DMS53 treated with DMSO at 0.1 percent for 48 hours (cell line): ENCODE measurements around the gene ORM1.

Source experiments
- DNase-seq: peaks from one replicate; lab custom pipeline; 2025; ENCODE audit not compliant: unreplicated experiment; lab: John Stamatoyannopoulos, UW

Gene ORM1

DNA sequence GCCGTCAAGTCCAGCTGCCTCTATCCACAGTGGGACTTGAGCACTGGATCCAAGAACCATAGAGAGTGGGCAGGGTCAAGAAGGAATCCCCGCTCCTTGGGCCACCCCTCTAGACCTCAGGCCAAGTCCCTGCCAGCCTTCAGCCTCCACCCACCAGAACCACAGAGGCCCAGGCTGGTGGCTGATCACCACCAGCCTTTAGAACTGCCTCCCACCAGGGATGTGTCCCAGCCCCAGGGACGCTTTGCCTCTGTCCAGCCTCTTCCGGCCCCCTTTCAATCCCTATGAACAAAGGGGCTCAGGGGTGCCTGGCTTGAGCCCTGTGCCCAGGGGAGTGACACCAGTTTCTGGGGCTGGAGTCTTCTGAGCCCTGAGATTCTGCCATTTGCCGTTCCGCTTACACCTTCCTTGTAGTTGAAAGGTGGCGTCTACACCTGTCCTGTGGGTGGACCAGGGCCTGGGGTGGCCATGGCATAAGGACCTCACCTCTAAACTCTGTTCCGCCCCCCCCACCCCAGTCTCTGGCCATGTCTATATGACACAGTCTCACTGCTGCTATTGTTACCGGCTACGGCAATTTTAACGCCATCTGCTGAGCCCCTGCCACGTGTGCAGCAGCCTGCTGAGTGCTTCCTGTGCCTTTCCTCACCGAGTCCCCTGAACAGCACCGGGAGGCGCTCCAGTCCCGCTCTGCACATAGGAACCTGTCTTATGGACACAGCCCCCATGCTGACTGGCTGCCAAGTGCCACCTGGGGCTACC lies 35.7 kb upstream of the ORM1 start:
- peak; percentile 36 for DNase-seq

DNA sequence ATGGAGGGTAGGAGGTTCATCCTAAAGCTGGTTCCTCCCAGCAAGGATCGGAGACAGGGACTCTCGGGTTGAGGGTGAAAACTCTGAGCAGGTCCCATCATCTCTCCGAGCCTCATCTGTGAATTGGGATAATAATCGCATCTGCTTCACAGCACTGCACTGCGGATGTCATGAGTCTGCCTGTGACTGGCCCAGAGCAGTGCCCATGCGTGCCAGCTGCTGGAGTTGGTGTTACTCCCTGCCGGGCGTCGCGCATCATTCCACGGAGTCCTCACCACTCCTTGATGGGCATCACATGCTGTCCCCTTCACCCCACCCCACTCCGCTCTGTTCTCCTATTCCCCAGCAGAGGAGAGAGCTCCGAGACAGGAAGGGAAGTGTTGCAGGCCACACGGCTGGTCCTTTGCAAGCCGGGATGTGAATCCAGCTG lies 35.1 kb upstream of the ORM1 start:
- DNase-seq: no peak

DNA sequence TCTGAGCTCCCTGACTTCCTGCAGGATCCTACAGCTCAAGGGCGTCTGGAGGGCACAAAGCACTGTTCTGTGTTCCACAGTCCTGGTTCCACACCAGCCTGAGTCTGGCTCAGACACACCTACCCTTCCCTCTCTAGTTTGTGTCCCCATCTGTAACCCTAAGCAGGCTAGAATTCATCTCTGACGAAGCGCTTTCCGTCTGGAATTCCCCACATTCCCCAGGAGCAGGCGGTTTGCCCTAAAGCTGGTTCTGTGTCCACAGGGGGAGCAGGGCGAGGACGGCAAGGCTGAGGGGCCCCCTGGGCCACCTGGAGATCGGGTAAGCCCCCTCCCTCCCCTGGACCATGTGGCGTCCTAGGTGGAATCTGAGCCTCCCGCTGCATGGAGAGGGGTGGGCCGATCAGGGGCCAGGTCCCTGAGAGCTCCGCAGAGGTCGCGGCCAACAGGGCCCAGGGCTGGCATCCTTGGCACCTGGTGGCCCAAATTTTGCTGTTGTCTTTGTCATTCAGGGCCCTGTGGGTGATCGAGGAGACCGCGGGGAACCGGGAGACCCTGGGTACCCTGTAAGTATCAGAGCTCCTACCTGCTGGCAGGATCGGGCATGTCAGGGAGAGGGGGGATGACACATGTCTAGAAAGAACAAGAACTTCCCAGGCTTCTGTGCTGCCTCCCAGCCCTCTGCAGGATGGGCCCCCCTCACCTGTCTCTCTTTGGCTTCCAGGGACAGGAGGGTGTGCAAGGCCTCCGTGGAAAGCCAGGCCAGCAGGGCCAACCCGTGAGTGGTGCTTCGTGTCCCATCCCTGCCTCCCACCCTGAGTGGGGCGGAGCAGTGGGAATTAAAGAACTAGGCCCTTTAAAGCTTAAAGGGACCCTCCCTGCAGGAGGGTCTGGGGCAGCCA lies 34.5 kb upstream of the ORM1 start:
- no peak for DNase-seq

DNA sequence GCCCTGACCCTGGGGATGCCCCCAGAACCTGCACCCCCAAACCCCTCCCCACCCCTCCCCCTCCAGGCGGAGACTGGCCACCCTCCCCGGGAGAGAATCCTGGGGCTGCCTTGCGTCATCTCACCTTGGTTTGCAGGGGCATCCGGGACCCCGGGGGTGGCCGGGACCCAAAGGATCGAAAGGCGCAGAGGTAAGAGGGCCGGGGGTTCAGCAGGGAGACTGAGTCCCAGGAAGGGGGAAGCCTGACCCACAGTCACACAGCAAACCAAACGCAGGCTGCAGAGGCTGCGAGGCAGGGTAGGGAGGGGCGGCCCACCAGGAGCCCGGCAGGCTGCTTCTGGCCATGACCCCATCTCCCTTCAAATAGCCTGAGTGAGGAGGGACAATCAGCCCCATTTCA lies 33.8 kb upstream of the ORM1 start:
- no peak for DNase-seq

DNA sequence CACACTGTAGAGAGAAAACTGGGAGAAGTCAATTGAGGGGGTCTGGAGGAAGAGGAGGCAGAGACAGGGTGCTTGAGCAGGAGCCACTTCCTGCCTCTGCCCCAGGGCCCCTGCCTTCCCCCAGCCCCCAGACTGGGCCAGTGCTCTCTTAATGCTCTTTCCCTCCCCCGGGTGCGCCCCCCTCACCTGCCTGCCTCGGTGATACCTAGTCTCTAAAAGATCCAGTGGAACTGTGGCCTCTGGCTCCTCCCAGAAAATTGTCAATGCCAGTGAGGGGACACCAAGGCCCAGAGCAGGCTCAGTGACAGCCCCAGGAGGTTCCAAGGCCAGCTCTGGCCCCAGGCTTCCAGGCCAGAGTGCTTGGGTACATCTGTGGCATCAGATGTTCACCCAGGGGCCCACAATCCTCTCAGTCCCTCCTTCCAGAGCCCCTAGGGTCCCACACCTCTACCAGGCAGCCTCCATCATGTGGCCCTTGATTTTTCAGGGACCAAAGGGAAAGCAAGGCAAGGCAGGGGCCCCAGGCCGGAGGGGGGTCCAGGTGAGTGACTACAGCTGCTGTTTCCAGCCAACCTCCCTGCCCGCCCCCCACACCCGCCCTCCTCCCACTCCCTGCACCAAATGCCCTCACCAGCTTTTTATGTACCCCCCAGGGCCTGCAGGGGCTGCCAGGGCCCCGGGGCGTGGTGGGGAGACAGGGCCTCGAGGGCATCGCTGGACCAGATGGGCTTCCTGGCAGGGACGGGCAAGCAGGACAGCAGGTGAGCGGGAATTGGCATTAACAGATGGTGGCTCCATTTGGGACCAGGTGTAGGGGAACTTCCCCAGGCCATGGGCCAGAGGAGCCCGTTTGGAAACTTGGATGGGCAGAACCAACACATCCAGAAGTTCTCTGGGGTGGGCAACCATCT lies 33.1 kb upstream of the ORM1 start:
- DNase-seq: no peak

DNA sequence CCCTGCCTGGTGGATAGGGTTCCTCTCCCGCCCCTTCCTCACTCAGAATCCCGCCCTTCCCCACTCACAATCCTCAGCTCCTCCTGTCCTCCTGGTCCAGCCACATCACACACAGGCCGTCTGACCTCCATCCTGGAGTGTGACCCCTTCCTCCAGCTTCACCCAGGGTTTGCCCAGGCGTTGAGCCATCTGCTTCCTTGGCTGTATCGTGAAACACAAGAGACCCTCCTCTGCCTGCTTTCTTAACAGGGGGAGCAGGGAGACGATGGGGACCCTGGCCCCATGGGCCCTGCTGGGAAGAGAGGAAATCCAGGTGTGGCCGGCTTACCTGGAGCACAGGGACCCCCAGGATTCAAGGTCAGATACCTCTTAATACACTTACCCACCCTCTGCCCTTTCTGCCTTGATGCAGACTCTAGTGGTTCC lies 32.3 kb upstream of the ORM1 start:
- no peak for DNase-seq

DNA sequence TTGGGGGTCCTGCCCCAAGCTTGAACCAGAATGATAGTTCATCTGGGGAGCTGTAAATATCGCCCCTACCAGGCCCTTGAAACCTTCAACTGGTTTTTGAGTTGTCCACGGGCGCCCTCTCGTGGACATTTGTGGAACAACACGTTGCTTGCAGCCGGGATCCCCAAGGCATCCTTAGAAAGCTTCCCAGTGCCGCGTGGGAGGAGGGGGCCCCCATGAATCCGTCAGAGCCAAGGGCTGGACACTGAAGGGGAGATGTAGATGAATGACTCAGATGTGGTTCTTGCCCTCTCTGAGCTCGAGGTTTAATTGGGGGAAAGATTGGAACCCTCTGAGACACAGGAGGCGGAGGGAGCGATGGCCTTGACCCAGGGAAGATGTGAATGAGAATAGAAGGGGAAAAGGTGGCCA lies 31.8 kb upstream of the ORM1 start:
- no peak for DNase-seq

DNA sequence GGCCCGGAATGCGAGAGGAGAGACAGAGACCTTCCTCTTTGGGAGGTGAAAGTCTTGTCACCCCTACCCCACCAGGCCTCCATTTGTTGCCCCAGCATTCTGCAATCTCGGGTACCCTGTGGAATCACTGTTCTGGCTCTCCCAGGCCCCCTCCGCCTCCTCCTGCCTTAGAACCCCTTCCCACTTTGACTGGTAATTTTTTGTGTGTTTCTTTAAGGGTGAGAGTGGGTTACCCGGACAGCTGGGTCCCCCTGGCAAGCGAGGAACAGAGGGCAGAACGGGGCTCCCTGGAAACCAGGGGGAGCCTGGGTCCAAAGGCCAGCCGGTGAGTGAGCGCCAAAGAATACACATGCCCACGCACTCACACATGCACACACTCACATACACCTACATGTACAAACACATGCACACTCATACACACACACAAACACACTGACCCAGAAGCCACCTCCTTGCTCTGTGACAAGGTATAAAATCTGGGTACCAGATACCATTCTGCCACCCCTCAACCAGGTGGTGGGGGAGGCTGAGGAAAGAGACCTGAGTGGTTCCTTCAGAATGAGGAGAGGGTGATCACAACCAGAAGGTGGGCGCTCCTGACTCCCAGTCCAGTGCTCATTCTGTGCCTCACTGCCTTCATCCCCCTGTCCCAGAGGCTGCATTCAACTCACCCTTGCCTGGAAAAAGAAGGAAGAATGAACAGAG lies 30.9 kb upstream of the ORM1 start:
- DNase-seq: no peak

DNA sequence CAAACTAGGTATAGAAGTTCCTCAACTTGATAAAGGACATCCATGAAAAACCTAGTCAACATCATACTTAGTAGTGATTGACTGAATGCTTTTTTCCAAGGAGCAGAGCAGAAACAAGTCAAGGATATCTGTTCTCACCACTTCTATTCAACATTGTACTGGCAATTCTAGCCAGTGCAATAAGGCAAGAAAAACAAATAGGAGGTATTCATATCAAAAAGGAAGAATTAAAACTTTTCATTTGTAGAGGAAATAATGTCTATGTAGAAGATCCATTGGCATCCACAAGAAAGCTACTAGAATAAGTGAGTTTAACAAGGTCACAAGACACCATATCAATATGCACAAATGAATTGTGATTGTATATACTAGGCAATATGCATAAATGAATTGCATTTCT lies 28.2 kb upstream of the ORM1 start:
- no peak for DNase-seq

DNA sequence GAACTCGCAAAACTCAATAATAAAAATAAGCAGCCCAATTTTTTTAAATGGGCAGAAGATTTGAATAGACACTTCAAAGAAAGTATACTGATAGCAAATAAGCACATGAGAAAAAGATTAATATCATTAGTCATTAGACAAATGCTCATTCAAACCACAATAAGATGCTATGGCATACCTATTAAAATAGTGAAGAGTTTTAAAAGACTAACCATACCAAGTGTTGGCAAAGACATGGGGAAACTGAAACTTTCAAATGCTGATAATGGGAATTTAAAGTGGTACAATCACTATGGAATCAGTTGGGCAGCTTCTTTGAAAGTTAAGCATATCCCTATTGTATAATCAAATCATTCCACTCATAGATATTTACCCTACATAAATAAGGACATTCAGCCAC lies 26.6 kb upstream of the ORM1 start:
- DNase-seq: no peak

DNA sequence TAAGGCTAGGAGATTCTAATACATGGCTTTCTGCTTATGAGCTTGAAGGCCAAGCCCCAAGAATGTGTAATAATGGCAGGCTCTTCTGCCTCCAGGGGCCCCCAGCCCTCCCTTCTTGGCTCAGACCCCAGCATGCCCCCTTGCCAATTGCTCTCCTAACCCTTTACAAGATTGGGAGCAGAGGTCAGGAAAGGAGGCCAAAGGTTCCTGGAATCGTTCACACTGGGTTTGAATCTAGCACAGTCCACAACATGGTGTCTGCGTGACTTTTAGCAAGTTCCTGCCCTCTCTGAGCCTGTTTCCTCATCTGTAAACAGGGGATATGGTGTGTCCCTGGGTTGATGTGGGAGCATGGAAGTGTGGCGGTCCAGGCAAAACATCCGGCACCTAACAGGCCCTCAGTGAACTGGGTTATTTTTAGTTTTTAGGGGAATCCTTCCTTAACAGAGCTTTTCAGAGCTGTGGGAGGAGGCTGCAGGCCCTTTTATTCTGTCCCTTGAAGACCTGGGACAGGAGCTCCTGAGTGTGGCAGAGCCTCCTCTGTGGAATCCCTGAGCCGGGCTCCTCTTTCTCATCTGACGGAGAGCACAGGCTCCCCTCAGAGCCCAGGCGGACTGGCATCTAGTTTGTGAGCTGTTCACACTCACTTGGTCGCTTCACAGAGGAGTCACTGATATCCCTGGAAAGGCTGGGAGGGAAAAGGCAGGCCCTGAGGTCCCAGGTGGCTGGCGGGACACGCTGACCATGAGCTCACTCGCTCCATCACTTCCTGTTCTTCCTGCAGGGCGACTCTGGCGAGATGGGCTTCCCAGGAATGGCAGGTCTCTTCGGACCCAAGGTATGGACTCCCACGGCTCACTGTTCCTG lies 23.4 kb upstream of the ORM1 start:
- no peak for DNase-seq

DNA sequence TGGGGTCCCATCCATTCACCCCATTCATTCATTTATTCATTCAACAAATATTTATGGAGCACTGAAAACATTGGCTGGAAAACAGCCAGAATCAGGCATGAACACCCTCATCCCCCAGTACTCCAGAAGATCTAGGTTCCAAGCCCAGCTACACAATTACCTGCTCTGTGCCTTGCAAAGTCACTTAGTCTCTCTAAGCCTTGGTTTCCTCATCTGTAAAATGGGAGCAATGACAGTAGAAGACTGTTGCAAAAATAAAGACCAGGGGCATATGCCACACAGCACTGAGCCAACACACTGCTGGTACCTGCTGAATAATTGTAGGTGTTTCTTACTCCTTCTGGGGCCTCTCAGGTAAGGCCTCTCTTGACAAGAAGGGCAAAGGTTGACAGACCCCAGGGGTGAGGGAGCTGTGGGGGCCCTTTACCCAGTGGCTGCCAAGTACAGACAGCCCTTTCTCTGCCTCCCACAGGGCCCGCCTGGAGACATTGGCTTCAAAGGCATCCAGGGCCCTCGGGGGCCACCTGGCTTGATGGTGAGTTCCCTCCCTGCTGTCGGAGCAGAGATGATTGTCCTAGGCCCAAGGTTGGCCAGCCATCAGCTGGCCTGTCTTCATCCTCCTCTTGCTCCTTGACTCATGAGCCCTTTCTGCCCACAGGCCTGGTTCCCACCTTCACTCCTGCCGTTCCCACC lies 22.6 kb upstream of the ORM1 start:
- no peak for DNase-seq

DNA sequence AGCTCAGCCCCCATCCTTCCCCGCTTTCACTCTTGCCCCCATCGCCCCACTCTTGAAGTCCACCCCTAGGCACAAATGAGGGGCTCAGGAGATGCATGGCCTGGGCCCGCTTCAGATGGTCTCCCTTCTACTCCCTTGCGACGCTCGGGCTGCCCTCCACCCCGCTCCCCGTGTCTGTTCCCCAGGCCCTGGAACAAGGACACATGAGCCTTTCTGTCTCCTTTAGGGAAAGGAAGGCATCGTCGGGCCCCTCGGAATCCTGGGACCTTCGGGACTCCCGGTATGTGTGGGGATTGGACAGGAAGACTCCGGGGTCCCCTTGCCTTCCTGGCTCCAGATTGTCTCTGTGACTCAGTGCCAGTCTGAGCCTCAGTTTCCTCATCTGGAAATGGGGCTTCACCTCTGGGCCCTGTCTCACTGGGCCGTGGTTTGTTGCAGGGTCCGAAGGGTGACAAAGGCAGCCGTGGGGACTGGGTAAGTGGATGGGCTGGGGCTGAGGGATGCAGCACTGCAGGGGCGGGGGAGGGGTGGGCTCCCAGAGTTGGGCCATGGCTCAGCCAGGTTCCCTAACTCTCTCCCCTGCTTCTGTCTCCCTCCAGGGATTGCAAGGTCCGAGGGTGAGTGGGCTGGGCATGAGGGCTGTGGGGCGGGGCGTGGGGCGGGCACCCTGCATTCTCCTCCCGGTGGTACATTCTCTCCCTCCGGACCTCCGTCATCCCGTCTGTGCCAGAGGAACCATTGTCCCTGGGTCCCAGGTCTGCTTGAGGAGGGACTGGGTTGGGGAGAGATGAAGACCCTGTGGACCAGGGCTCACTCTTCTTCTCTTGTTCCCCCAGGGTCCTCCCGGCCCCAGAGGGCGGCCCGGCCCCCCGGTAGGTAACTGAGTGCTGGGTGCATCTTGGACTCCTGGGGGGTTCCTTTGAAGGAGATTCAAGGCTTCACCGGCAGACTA lies 21.8 kb upstream of the ORM1 start:
- no peak for DNase-seq

DNA sequence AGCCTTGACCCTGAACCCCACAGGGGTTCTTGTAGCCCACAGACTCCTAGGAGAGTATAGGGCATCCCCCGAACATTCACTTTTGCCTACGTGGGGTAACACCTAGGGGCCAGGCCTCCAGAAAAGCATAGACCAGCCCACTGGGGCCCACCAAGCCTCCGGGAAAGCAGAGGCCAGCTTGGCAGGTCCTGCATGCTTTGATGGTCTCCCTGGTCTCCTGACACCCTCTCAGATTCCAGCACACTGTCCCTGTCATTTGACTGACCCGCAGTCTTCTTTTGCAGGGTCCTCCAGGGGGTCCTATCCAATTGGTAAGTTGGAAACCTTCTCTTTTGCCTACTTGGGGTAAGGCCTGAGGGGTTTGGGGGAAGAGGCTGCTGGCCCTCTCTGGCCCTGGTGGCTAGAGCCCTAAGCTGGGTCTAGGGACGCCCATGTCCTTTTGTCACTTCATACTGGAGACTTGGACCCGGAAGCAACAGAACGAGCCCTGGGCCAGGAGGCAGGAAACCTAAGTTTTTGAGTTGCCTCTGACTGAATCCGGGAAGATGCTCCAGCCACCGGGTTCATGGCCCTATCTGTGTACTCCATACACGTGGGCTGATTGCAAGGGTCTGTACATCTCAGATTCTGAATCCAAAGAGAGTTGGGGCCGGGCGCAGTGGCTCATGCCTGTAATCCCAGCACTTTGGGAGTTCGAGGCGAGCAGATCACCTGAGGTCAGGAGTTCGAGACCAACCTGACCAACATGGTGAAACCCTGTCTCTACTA lies 20.9 kb upstream of the ORM1 start:
- no peak for DNase-seq

DNA sequence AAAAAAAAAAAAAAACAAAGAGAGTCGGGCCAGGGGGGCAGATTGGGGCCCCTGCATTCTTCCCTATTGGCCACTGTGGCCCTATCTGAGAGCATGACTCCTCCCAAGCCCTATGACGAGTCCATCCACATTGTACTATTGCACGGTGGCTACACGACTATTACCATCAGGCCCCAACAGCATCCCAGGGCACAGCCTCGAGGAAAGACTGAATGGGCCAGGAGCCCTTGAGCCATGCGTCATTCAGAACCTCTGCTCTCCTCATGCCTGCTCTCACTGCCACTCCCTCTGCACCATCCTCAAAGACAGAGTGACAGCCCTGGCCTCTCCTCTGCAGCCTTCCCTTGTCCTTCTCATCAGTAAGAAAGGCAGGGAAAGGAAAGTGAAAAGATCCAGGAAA lies 20.2 kb upstream of the ORM1 start:
- DNase-seq: no peak

DNA sequence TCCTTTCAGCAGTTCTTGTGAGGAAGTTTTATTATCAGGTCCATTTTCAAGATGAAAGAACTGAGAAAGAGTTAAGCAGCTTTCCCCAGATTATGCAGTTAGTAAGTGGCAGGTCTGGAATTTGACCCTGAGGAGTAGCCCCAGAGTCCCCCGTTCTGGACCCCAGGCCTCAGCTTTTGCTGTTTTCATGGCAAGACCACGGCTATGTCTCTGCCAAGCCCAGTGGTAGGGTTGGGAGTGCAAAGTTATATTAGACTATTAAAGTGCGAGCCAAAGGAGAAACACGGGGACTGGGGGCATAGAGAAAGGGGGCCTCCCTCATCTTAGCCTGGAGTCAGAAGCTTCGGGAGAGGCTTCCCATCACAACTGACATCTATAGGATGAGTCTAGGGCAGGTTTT lies 19.3 kb upstream of the ORM1 start:
- no peak for DNase-seq

DNA sequence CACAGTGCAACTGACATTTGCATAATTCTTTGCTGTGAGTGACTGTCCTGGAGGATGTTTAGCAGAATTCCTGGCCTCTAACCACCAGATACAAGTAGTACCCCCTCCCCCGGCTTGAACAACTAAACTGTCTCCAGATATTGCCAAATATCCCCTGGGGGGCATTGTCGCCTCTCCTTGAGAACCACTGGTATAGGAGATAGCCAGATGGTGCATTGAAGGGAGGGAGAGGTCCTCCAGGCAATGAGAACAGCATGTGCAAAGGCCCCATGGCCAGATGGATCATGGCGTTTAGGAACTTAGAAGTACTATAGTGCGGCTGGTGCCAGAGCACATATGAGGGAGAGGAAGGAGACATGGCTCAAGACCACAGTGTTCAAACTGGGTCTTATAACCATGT lies 18.9 kb upstream of the ORM1 start:
- no peak for DNase-seq
